Keratinocyte (primary cell): ENCODE results near the gene ARSI. TPM values are rescaled to one million over a fixed set of nuclear protein-coding genes. Genes with fewer than 3 reads are reported as not detected.

Source experiments
- DNase-seq: peaks from one replicate; pipeline ENCODE4 v3.0.0-alpha.2; 2011; ENCODE audit warnings: low read depth, missing footprints, low spot score
- FAIRE-seq: peaks from 2 replicates; lab custom pipeline; 2011; peaks lifted over from hg19 to GRCh38; lab: Jason Lieb, UNC
- H2AFZ ChIP-seq: 2 replicates; pipeline ENCODE4 v1.6.0; 2012; ENCODE audit warnings: low read length, control low read depth, inconsistent platforms; ENCODE audit not compliant: control insufficient read depth
- H3K27ac ChIP-seq: 2 replicates; pipeline ENCODE4 v1.5.1; 2011; ENCODE audit warnings: low read length; ENCODE audit not compliant: control insufficient read depth, insufficient read depth
- H3K27me3 ChIP-seq: 3 replicates; pipeline ENCODE4 v1.6.0; 2011; ENCODE audit warnings: low read length; ENCODE audit not compliant: control insufficient read depth, insufficient read depth; ENCODE audit errors: extremely low read depth
- H3K36me3 ChIP-seq, 2 experiments: 2 replicates in 1 of 2; 3 replicates in 1 of 2; pipeline ENCODE4 v1.5.1; 2011; ENCODE audit warnings: low read length in 2 of 2, mild to moderate bottlenecking in 1 of 2; ENCODE audit not compliant: control insufficient read depth in 2 of 2, insufficient read depth in 2 of 2; ENCODE audit errors: extremely low read depth in 1 of 2
- H3K4me1 ChIP-seq: 3 replicates; pipeline ENCODE4 v1.5.1; 2011; ENCODE audit warnings: low read length; ENCODE audit not compliant: control insufficient read depth, insufficient read depth; ENCODE audit errors: extremely low read depth
- H3K4me2 ChIP-seq: 3 replicates; pipeline ENCODE4 v1.6.0; 2011; ENCODE audit warnings: low read depth, low read length; ENCODE audit not compliant: control insufficient read depth, insufficient read depth; ENCODE audit errors: extremely low read depth
- H3K4me3 ChIP-seq, 3 experiments: fragments of 200-600 bp in 1 of 3; sonication (generic) in 1 of 3; 2 replicates in 2 of 3; 3 replicates in 1 of 3; pipeline ENCODE4 v1.5.1; 2011 to 2016; ENCODE audit warnings: low read length in 3 of 3, mild to moderate bottlenecking in 3 of 3, control low read depth in 2 of 3, inconsistent platforms in 1 of 3, low read depth in 1 of 3, mixed read lengths in 1 of 3, mixed run types in 1 of 3, moderate library complexity in 1 of 3; ENCODE audit not compliant: control insufficient read depth in 2 of 3, insufficient read depth in 2 of 3; ENCODE audit errors: extremely low read depth in 1 of 3
- H3K79me2 ChIP-seq: 2 replicates; pipeline ENCODE4 v1.6.0; 2012; ENCODE audit warnings: low read length; ENCODE audit not compliant: control insufficient read depth, insufficient read depth
- H3K9ac ChIP-seq: 3 replicates; pipeline ENCODE4 v1.6.0; 2011; ENCODE audit warnings: low read length; ENCODE audit not compliant: control insufficient read depth, insufficient read depth; ENCODE audit errors: extremely low read depth
- H3K9me1 ChIP-seq: 3 replicates; pipeline ENCODE4 v1.6.0; 2011; ENCODE audit warnings: low read length; ENCODE audit not compliant: control insufficient read depth, insufficient read depth; ENCODE audit errors: extremely low read depth
- H3K9me3 ChIP-seq: 2 replicates; pipeline ENCODE4 v1.5.1; 2012; ENCODE audit warnings: low read depth, low read length; ENCODE audit not compliant: control insufficient read depth
- H4K20me1 ChIP-seq: 3 replicates; pipeline ENCODE4 v1.6.0; 2011; ENCODE audit warnings: low read length; ENCODE audit not compliant: control insufficient read depth, insufficient read depth; ENCODE audit errors: extremely low read depth
- EZH2 ChIP-seq: IDR thresholded peaks from one replicate; pipeline ENCODE4 v1.6.1; 2012; ENCODE audit warnings: inconsistent platforms, mild to moderate bottlenecking, low read length, moderate library complexity
- dilution Hi-C: fragments of 300-500 bp; cut with MboI; formaldehyde crosslinking; loops from one replicate; pipeline ENCODE4 v1.7.0; 2020; ENCODE audit warnings: low sequenced_read_pairs; ENCODE audit not compliant: extremely low pct_ligation_motif_present
- polyA plus RNA-seq, 5 experiments: library from polyadenylated mRNA; depleted of rRNA in 3 of 5; stranded (reverse) in 3 of 5; stranded (forward) in 1 of 5; unstranded in 1 of 5; fragments of >200 nt; gene quantifications; 1 replicate in 1 of 5; 2 replicates in 3 of 5; 3 replicates in 1 of 5; pipeline versions ENCODE4 v1.2.1 to v1.2.3, GENCODE V29; 2011 to 2012; ENCODE audit warnings: missing spikeins in 2 of 5, low read depth in 1 of 5, low replicate concordance in 1 of 5
- TF ChIP-seq, protein P1 (sequence below), 3 experiments: IDR thresholded peaks in 1 of 3; conservative IDR thresholded peaks in 1 of 3; optimal IDR thresholded peaks in 1 of 3; 2 replicates in 2 of 3; 3 replicates in 1 of 3; pipeline versions ENCODE3 to v1.5.1; 2011; ENCODE audit warnings: low read length in 3 of 3, mild to moderate bottlenecking in 3 of 3, moderate library complexity in 2 of 3, control low read depth in 1 of 3, inconsistent platforms in 1 of 3; ENCODE audit not compliant: insufficient read depth in 2 of 3; ENCODE audit errors: extremely low read depth in 1 of 3

The ARSI gene
- polyA plus RNA-seq, 1 donor (not counting 4 experiments of a cell fraction or from before 2014, with no cell fraction given), result 1.7 TPM

DNA sequence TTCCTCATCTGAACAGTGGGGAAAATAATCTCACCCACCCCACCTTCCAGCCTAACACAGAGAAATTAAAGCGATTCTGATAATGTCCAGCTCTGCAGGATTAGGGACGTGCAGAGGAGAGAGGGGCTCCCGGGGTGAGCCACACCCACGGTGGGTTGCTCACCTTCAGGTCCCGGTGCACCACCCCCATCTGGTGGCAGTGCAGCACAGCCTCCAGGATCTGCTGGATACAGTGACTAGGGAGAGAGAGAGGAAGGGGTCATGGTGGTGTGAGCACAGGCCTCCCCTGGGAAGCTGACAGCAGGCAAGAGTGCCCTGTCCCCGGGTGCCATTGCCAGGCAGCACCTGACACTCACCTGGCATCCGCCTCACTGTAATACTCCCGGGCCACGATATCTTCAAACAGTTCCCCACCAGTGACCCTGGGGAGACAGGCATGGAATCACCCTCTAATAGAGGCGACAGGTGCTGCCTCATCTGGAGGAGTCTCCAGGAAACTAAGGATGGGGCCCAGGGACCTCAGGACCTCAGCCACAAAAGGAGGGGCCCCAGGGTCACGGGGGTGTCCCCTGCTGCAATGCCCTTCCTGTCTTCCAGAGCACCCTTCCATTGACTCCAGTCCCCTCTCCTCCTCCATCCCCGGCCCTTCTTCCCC lies 46.2 kb downstream of the ARSI start:
- Histone ChIP-seq H2AFZ (no peak overlapping the region), H3K27ac (no peak overlapping the region), H4K20me1 (no peaks in the 10 kb centered on the region), H3K36me3 (no peaks in the 10 kb centered on the region), H3K4me3 (no peak overlapping the region), H3K9me3 (no peaks in the 10 kb centered on the region), H3K4me2 (no peak overlapping the region), H3K79me2 (no peaks in the 10 kb centered on the region), H3K27me3 (no peaks in the 10 kb centered on the region), H3K4me1 (no peaks in the 10 kb centered on the region), H3K9ac (no peak overlapping the region), H3K9me1 (no peaks in the 10 kb centered on the region)
- DNase-seq, result no peak
- FAIRE-seq, result no peak
- no peak for TF ChIP-seq EZH2
- TF ChIP-seq, protein P1, sequence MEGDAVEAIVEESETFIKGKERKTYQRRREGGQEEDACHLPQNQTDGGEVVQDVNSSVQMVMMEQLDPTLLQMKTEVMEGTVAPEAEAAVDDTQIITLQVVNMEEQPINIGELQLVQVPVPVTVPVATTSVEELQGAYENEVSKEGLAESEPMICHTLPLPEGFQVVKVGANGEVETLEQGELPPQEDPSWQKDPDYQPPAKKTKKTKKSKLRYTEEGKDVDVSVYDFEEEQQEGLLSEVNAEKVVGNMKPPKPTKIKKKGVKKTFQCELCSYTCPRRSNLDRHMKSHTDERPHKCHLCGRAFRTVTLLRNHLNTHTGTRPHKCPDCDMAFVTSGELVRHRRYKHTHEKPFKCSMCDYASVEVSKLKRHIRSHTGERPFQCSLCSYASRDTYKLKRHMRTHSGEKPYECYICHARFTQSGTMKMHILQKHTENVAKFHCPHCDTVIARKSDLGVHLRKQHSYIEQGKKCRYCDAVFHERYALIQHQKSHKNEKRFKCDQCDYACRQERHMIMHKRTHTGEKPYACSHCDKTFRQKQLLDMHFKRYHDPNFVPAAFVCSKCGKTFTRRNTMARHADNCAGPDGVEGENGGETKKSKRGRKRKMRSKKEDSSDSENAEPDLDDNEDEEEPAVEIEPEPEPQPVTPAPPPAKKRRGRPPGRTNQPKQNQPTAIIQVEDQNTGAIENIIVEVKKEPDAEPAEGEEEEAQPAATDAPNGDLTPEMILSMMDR (optimal IDR thresholded peaks at IDR 0.05 in 1 of 3, IDR thresholded peaks at IDR 0.05 in 1 of 3, conservative IDR thresholded peaks at IDR 0.05 in 1 of 3; ENCODE audit: extremely low read depth in 1 of 3, insufficient read depth in 2 of 3, low read length in 3 of 3), result peak in 1 of 3 experiments; percentile 16
- dilution Hi-C loops, result no loop called here

DNA sequence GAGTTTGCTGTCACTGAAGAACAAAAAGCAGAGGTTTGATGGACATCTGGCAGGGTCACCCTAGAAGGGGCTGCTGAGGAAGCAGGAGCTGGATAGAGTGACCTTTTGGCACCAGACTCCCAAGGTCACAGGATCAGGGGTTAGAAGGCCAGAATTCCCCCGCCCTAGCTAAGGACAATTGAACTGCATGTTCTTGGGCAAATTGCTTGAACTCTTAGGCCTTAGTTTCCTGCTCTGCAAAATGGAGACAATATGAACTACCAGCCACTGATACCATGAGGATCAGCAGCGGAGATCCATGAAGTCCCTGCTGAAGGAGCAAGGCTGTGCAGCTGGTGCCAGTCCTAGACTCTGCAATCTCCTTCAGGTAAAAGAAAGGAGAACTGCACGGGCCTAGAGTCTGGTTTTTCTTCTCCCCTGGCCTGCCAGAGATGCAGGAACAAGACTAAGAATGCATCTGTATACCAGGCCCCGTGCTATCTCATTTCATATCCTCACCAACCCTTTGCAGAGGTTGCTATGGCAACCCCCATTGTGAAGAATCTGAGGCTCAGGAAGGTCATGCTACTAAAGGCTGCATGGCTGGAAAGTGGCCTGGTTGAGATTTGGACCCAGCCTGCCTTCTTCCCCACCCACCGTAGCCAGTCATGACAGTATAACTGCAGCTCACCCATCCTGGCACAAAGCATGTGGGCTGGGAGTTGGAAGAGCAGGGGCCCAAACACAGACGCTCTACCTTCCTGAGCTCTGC lies 46.9 kb downstream of the ARSI start:
- DNase-seq (no peak), FAIRE-seq (no peak)
- Histone ChIP-seq H3K4me2 (no peak overlapping the region), H3K4me3 (no peak overlapping the region), H3K27me3 (no peaks in the 10 kb centered on the region), H3K9ac (no peak overlapping the region), H3K9me1 (no peaks in the 10 kb centered on the region), H3K36me3 (no peaks in the 10 kb centered on the region), H3K9me3 (no peaks in the 10 kb centered on the region), H3K4me1 (no peaks in the 10 kb centered on the region), H3K27ac (no peak overlapping the region), H3K79me2 (no peaks in the 10 kb centered on the region), H4K20me1 (no peaks in the 10 kb centered on the region), H2AFZ (no peak overlapping the region)
- TF ChIP-seq EZH2, result no peak
- TF ChIP-seq, protein P1 (optimal IDR thresholded peaks at IDR 0.05 in 1 of 3, IDR thresholded peaks at IDR 0.05 in 1 of 3, conservative IDR thresholded peaks at IDR 0.05 in 1 of 3; ENCODE audit: extremely low read depth in 1 of 3, insufficient read depth in 2 of 3, low read length in 3 of 3), result no peak
- dilution Hi-C loops, result no loop called here
